Natural killer cell treated with Interleukin-12 subunit alpha and Interleukin-12 subunit beta and Interleukin-15 and Interleukin-18, amount 100 ng/mL, for 72 hours (primary cell): ENCODE results near the gene NPPC. TPM values are rescaled to one million over a fixed set of nuclear protein-coding genes. Genes with fewer than 3 reads are reported as not detected.
"Not testable (repeated sequence)": the region's sequence is repeated elsewhere in the genome, so short reads cannot be mapped to it uniquely, and the experiment has no call there.

Experiments
- ATAC-seq, 2 donors: fragments of 150-1000 bp; cut with Tn5 transposase in 1 of 2; sonication (Bioruptor Pico), chemical (Tn5 transposase) in 1 of 2; 2 replicates each; pipeline ENCODE4 v1.10.0; 2021
- DNase-seq: peaks from one replicate; pipeline ENCODE4 v3.0.0; 2022; ENCODE audit warnings: low spot score
- H3K27ac Mint-ChIP-seq, 2 donors: 1 replicate in 1 of 2; 2 replicates in 1 of 2; pipeline ENCODE4 v1.8.0; 2022; ENCODE audit warnings: mixed read lengths in 2 of 2, mild to moderate bottlenecking in 1 of 2, moderate library complexity in 1 of 2
- H3K27me3 Mint-ChIP-seq, 2 donors: 1 replicate in 1 of 2; 2 replicates in 1 of 2; pipeline ENCODE4 v1.8.0; 2022; ENCODE audit warnings: mixed read lengths in 2 of 2
- H3K36me3 Mint-ChIP-seq: one replicate; pipeline ENCODE4 v1.8.0; 2022; ENCODE audit warnings: mixed read lengths
- H3K4me1 Mint-ChIP-seq, 2 donors: 1 replicate in 1 of 2; 2 replicates in 1 of 2; pipeline ENCODE4 v1.8.0; 2022; ENCODE audit warnings: low read depth in 2 of 2, mixed read lengths in 2 of 2, mild to moderate bottlenecking in 1 of 2
- H3K4me3 Mint-ChIP-seq: one replicate; pipeline ENCODE4 v1.8.0; 2022; ENCODE audit warnings: mixed read lengths
- H3K9me3 Mint-ChIP-seq: 2 replicates; pipeline ENCODE4 v1.8.0; 2022; ENCODE audit warnings: mixed read lengths
- total RNA-seq, 2 donors: library from RNA; stranded (reverse); gene quantifications; one replicate each; pipeline ENCODE4 v1.2.3, GENCODE V29; 2022

The NPPC gene
- total RNA-seq, 2 donors from 2014 or later, result 2.7 to 4.2 TPM

- not testable (repeated sequence) for H3K4me3 Mint-ChIP-seq, H3K4me1 Mint-ChIP-seq, H3K9me3 Mint-ChIP-seq, ATAC-seq, H3K27ac Mint-ChIP-seq, DNase-seq, H3K36me3 Mint-ChIP-seq
- peaks cover 23 to 42% of the 10 kb centered on the region in 2 donors for H3K27me3 Mint-ChIP-seq
These were observed 45.8 kb downstream of the NPPC start for GRCh38 chr2:231880371-231880770.

GRCh38 chr2:231879216-231879615 lies 47.0 kb downstream of the NPPC start:
- Mint-ChIP-seq H3K27me3 (peaks cover 21 to 33% of the 10 kb centered on the region in 2 donors), H3K4me1 (no peaks in the 10 kb centered on the region), H3K27ac (no peak overlapping the region), H3K9me3 (no peaks in the 10 kb centered on the region), H3K4me3 (no peak overlapping the region), H3K36me3 (no peaks in the 10 kb centered on the region)
- DNase-seq (no peak), ATAC-seq (no peak)

GRCh38 chr2:231877533-231878456 lies 48.4 kb downstream of the NPPC start:
- no peak overlapping the region for H3K4me3 Mint-ChIP-seq
- no peaks in the 10 kb centered on the region for H3K4me1 Mint-ChIP-seq
- H3K9me3 Mint-ChIP-seq, result no peaks in the 10 kb centered on the region
- DNase-seq (no peak), ATAC-seq (no peak)
- H3K27me3 Mint-ChIP-seq, result peaks cover 16 to 22% of the 10 kb centered on the region in 2 donors
- no peak overlapping the region for H3K27ac Mint-ChIP-seq
- H3K36me3 Mint-ChIP-seq, result no peaks in the 10 kb centered on the region

- no peak overlapping the region for H3K27ac Mint-ChIP-seq
- no peak overlapping the region for H3K4me3 Mint-ChIP-seq
These were observed 51.3 kb downstream of the NPPC start for GRCh38 chr2:231874944-231875343.

More at GRCh38 chr2:231874944-231875343, 51.3 kb downstream of the NPPC start:
- Mint-ChIP-seq H3K27me3 (peaks cover 4 to 13% of the 10 kb centered on the region in 2 donors), H3K9me3 (no peaks in the 10 kb centered on the region), H3K4me1 (peaks cover 0 to 3% of the 10 kb centered on the region in 2 donors), H3K36me3 (no peaks in the 10 kb centered on the region)
- no peak for ATAC-seq
- DNase-seq, result no peak

Other genes with a start within 250 kb of the NPPC start
- 1,000 to 10,000 TPM; 1,013 to 1,764 TPM for gene PTMA, start 217.9 kb downstream of the NPPC start, total RNA-seq
- gene PDE6D, start 145.1 kb downstream of the NPPC start, total RNA-seq, result 10 to 100 TPM; 25.3 to 29.4 TPM
- gene COPS7B, start 140.0 kb downstream of the NPPC start, total RNA-seq, result 10 to 100 TPM; 35.9 to 62.5 TPM
- gene DIS3L2, start 35.3 kb upstream of the NPPC start, total RNA-seq, result 10 to 100 TPM; 38.8 to 76.0 TPM